ENCODE results near the gene ADA.
A peak's percentile ranks its signal among the peaks of the same experiment; 100 is the strongest.
"Not testable (repeated sequence)": the region's sequence is repeated elsewhere in the genome, so short reads cannot be mapped to it uniquely, and the experiment has no call there.

Gene ADA

GRCh38 chr20:44678242-44678641 lies 26.7 kb upstream of the ADA start:
- no peak for DNase-seq

DNA sequence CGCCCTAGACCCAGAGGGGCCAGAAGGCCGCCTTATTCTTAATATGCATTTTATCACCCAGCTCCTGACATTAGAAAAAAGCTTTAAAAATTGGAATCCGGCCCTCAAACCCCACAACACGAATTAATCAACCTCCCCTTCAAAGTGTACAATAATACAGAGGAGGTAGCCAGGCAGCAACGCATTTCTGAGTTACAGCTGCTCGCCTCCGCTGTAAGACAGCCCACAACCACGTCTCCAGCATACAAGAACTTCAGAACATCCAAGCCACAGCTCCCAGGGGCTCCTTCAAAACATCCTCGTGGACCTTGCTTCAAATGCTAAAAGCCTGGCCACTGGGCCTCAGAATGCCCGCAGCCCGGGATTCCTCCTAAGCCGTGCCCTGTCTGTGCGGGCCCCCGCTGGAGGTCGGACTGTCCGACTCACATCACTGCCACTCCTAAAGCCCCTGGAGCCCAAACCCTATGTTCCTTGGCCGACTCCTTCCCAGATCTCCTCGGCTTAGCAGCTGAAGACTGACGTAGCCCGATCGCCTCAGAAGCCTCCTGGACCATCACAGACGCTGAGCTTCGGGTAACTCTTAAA lies 20.9 kb upstream of the ADA start:
- DNase-seq = not testable (repeated sequence)

DNA sequence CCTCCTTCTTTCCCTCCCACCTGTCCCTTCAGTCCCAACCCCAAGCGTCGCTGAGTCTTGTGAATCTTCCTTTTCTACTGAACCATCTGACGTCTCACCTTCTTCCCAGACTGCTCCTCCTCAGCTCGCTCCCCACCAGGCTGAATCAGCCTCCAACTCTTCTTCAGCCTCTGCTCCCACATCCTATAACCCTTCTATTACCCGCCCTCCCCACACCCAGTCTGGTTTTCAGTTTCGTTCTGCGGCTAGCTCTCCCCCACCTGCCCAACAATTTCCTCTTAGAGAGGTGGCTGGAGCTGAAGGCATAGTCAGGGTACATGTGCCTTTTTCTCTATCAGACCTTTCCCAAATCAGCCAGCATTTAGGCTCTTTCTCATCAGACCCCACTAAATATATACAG lies 20.0 kb upstream of the ADA start:
- peak; percentile 69 for DNase-seq

DNA sequence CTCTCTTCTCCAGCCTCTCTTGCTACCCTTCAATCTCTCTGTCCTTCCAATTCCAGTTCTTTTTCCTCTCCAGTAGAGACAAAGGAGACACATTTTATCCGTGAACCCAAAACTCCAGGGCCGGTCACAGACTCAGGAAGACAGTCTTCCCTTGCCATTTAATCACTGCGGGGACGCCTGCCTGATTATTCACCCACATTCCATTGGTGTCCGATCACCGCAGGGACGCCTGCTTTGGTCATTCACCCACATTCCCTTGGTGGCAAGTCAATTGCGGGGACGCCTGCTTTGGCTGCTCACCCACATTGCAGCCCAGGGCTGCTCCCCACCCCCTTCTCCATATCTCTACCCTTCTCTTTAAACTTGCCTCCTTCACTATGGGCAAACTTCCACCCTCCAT lies 19.4 kb upstream of the ADA start:
- not testable (repeated sequence) for DNase-seq

- no peak for DNase-seq
Observed at GRCh38 chr20:44666066-44666465, 14.6 kb upstream of the ADA start.

GRCh38 chr20:44664131-44664530 lies 12.6 kb upstream of the ADA start:
- DNase-seq = no peak

DNA sequence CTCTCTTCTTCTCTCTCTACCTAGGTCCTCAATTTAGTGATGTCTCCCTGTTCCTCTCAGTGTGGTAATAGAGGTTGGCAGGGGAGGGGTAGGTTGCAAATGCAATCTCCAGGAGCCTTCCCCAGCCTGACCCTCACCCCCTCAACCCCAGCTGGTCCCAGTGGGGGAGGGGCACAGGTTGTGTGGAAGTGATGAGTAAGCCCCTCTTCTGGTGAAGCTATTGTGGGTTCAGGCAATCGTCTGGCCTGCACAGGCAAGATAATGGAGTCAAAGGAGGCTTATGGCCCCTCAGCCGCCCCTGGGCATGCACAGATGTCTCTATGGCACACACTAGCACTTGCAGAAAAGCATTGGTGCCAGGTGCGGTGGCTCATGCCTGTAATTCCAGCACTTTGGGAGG lies 10.8 kb upstream of the ADA start:
- DNase-seq = no peak

- no peak for DNase-seq
Observed at GRCh38 chr20:44660581-44660980, 9.1 kb upstream of the ADA start.

- DNase-seq = no peak
Observed at GRCh38 chr20:44659931-44660330, 8.4 kb upstream of the ADA start.

DNA sequence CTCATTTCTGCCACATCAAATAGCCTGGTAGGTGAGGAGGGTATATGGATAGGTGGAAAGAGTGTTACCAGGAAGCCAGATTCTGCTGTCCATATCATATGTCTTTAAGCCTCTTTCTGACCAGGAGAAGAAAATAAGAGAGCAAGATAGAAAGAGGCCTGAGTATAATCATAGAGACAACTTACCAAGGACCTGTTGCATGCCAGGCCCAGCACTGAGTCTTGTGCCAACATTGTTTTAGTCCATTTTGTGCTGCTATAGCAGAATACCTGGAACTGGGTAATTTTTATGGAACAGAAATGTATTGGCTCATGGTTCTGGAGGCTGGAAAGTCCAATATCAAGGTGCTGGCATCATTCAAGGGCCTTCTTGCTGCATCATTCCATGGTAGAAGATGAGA lies 7.3 kb upstream of the ADA start:
- no peak for DNase-seq

GRCh38 chr20:44657875-44658274 lies 6.4 kb upstream of the ADA start:
- DNase-seq = no peak

- DNase-seq = no peak
Observed at GRCh38 chr20:44656448-44656847, 4.9 kb upstream of the ADA start.

DNA sequence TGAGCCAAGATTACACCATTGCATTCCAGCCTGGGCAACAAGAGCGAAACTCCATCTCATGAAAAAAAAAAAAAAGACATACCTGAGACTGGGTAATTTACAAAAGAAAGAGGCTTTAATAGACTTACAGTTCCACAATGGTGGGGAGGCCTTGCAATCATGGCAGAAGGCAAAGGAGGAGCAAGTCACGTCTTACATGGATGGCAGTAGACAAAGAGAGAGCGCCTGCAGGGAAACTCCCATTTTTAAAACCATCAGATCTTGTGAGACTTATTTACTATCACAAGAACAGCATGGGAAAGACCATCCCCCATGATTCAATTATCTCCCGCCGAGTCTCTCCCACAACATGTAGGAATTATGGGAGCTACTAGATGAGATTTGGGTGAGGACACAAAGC lies 2.7 kb upstream of the ADA start:
- DNase-seq = not testable (repeated sequence)

GRCh38 chr20:44653546-44653945 lies 2.0 kb upstream of the ADA start:
- DNase-seq = no peak

- no peak for DNase-seq
Observed at GRCh38 chr20:44651434-44651683, 140 bp downstream of the ADA start.

DNA sequence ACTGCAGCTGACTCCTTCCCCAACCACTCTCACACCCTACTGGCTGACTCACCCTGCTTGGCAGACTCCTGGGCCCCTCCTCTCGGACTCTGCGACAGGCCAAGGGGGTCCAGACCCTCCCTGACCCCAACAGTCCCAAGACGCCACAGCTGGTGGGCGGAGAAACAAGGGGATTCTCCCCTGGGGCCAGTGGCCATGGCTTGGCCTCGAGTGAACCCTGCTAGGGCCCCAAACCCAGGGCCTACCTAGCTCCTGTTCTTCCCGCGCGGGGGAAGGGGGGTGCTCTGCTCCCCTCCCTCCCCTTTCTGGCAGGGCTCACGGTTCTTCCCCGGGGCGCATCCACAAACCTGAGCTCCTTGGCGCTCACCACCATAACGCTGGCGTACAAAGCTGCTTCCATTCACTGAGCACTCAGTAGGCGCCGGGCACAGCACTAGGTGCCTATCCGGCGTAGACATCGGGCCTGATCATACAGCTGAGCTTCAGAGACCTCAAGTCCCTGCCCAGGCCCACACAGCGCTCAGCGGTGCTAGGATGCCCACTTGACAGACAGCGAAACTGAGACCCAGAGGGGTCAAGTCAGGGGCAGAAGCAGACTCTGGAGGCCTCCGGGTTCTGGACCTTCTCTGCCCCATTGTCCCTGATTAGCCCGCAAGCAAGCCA lies 597 bp downstream of the ADA start:
- DNase-seq = peak; percentile 46

GRCh38 chr20:44649976-44650375 lies 1.5 kb downstream of the ADA start:
- DNase-seq = no peak

DNA sequence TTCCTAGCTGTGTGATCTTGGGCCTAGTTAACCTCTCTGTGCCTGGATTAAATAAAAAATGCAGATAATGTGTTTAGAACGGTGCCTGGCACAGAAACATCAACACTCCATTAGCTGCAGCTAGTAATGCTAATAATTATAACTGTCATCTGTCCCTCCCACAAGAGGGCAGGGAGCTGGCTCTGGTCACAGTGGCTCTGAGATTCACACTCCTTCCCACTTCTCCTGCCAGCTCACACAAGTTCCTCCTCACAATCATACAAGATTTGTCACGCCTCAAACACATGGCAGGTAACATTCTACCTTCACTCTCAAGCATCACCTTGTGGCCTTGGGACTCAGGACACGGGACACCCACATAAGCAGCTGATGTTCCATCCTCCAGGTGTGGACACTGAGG lies 2.4 kb downstream of the ADA start:
- no peak for DNase-seq

DNA sequence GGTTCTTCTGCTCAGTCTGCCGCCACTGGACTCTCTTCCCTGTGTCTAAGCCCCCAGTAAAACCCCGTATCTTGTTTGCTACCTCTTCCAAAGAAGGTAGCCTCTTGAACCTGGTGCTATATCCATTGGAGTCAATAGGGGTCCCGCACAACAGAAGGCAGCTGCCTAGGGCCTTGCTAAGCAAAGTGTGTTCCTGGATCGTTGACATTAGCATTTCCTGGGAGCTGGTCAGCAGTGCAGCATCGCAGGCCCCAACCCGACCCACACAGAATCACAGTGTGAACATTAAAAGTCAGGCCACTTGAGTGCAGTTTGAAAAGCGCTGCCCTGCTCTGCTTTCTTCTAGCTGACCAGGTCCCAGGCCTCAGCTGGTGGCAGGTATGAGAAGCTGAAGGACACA lies 2.9 kb downstream of the ADA start:
- no peak for DNase-seq

- DNase-seq = no peak
Observed at GRCh38 chr20:44648068-44648467, 3.4 kb downstream of the ADA start.

GRCh38 chr20:44646641-44647274 lies 4.7 kb downstream of the ADA start:
- DNase-seq = peak; percentile 22

DNA sequence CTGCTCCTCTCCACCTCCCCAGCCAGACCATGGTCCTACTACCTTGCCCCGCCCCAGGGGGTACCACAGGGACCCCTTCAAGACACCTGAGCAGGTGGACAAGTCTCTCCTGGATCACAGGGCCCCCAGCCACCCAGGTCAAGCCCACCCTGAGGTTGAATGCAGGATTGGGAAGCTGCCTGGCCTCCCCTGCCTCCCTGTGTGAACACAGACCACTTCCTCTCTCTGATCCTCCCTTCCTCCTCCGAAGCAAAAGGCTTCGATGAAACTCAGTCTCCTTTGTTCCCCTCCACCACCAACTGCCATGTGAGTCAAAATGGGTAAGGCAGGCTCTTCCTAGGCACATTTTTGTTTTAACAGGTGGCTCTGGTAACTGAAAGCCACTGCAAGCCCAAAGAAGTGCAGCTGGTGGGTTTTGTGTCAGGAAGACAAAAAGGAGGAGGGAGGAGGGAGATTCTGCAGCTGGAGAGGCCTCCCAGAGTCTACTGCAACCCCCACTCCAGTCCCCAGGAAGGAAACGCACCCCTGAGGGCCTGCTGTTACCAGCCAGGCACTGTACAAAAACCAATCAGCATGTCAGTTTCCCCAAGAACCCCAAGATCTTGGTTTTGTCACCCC lies 5.4 kb downstream of the ADA start:
- DNase-seq = no peak

DNA sequence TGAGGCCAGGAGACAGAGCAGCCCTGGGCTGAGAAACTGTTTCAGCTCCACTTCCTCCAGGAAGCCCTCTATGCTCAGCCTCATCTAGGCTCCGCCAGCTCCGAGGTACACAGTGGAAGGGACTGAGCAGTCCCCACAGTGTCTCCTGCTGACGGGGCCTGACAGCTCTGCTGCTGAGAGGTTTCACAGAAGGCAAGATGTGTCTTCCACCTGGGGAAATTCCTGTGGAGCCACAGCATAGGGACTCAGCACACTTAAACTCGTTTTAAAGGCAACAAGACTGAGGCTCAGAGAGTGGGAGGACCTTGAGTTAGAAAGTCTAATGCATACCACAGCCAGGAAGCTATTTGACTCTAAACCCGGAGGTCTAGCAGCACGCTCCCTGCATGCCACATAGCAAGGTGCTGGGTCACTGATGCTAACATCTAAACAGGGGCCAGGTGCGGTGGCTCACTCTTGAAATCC lies 6.8 kb downstream of the ADA start:
- DNase-seq = peak; percentile 44

GRCh38 chr20:44644230-44644617 lies 7.3 kb downstream of the ADA start:
- DNase-seq = no peak

Measured in stimulated activated CD4-positive, alpha-beta T cell treated with anti-CD3 and anti-CD28 coated beads, Interleukin-4, amount 100 ng/mL, for 24 hours (primary cell).